Measurements from ENCODE around the gene INSL3. TPM values are rescaled to one million over a fixed set of nuclear protein-coding genes. Genes with fewer than 3 reads are reported as not detected.

INSL3 gene
- total RNA-seq, 1 donor from 2014 or later: not detected

DNA sequence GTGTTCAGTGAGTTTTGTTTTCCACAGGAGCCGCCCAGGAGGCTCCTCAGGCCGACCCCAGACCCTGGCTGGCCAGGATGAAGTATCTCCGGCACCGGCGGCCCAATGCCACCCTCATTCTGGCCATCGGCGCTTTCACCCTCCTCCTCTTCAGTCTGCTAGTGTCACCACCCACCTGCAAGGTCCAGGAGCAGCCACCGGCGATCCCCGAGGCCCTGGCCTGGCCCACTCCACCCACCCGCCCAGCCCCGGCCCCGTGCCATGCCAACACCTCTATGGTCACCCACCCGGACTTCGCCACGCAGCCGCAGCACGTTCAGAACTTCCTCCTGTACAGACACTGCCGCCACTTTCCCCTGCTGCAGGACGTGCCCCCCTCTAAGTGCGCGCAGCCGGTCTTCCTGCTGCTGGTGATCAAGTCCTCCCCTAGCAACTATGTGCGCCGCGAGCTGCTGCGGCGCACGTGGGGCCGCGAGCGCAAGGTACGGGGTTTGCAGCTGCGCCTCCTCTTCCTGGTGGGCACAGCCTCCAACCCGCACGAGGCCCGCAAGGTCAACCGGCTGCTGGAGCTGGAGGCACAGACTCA, 13.5 kb downstream of the INSL3 start:
- no peaks in the 10 kb centered on the region for H3K4me1 ChIP-seq
- no peak for TF ChIP-seq EZH2phosphoT487 (IDR thresholded peaks at IDR 0.05)
- no peak for TF ChIP-seq EZH2 (IDR thresholded peaks at IDR 0.05)
- TF ChIP-seq, protein P1, sequence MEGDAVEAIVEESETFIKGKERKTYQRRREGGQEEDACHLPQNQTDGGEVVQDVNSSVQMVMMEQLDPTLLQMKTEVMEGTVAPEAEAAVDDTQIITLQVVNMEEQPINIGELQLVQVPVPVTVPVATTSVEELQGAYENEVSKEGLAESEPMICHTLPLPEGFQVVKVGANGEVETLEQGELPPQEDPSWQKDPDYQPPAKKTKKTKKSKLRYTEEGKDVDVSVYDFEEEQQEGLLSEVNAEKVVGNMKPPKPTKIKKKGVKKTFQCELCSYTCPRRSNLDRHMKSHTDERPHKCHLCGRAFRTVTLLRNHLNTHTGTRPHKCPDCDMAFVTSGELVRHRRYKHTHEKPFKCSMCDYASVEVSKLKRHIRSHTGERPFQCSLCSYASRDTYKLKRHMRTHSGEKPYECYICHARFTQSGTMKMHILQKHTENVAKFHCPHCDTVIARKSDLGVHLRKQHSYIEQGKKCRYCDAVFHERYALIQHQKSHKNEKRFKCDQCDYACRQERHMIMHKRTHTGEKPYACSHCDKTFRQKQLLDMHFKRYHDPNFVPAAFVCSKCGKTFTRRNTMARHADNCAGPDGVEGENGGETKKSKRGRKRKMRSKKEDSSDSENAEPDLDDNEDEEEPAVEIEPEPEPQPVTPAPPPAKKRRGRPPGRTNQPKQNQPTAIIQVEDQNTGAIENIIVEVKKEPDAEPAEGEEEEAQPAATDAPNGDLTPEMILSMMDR (IDR thresholded peaks at IDR 0.05): no peak
- Mint-ChIP-seq H3K27ac (no peak overlapping the region), H3K9me3 (no peaks in the 10 kb centered on the region), H3K27me3 (ENCODE audit: insufficient read depth, low read depth) (peaks cover 15% of the 10 kb centered on the region), H3K36me3 (no peaks in the 10 kb centered on the region), H3K4me1 (no peaks in the 10 kb centered on the region), H3K4me3 (no peak overlapping the region)
- H3K27me3 ChIP-seq: no peaks in the 10 kb centered on the region
- no peak overlapping the region for H3K9ac ChIP-seq
- no peaks in the 10 kb centered on the region for H3K36me3 ChIP-seq
- H3K9me3 ChIP-seq (ENCODE audit: low read depth): no peaks in the 10 kb centered on the region
- H3K79me2 ChIP-seq (ENCODE audit: low read depth): no peaks in the 10 kb centered on the region
- no peak for DNase-seq (ENCODE audit: low spot score)
- H3K4me3 ChIP-seq: no peak overlapping the region
- H2AFZ ChIP-seq (replicated peaks): no peak overlapping the region
- H3F3A ChIP-seq (ENCODE audit: low read depth): no peaks in the 10 kb centered on the region
- H3K27ac ChIP-seq: no peak overlapping the region
- no peak overlapping the region for H3K4me2 ChIP-seq
- H4K20me1 ChIP-seq (ENCODE audit: low read depth): no peaks in the 10 kb centered on the region

DNA sequence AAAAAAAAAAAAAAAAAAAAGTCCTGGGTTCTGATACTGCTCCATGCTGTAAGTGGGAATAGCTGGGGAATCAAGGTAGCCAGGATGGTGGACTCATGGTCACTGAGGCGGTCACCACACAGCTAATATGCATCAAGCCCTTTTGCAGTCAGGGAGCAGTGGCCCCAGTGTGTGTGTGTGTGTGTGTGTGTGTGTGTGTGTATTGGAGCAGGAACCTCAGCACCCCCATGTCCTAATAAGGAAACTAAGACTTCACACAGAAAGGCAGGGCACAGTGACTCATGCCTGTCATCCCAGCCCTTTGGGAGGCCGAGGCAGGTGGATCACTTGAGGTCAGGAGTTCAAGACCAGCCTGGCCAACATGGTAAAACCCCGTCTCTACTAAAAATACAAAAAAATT, 14.4 kb downstream of the INSL3 start:
- TF ChIP-seq EZH2phosphoT487 (IDR thresholded peaks at IDR 0.05) (no peak), EZH2 (IDR thresholded peaks at IDR 0.05) (no peak)
- TF ChIP-seq, protein P1 (IDR thresholded peaks at IDR 0.05): no peak
- no peaks in the 10 kb centered on the region for H3K4me1 ChIP-seq
- no peak overlapping the region for H3K4me3 ChIP-seq
- Mint-ChIP-seq H3K27ac (no peak overlapping the region), H3K36me3 (no peaks in the 10 kb centered on the region), H3K4me1 (no peaks in the 10 kb centered on the region), H3K9me3 (no peaks in the 10 kb centered on the region), H3K4me3 (no peak overlapping the region), H3K27me3 (ENCODE audit: insufficient read depth, low read depth) (peaks cover 19% of the 10 kb centered on the region)
- no peaks in the 10 kb centered on the region for H3F3A ChIP-seq (ENCODE audit: low read depth)
- H3K36me3 ChIP-seq: no peaks in the 10 kb centered on the region
- H3K4me2 ChIP-seq: no peak overlapping the region
- H3K79me2 ChIP-seq (ENCODE audit: low read depth): no peaks in the 10 kb centered on the region
- DNase-seq (ENCODE audit: low spot score): no peak
- no peak overlapping the region for H3K9ac ChIP-seq
- H4K20me1 ChIP-seq (ENCODE audit: low read depth): no peaks in the 10 kb centered on the region
- no peak overlapping the region for H3K27ac ChIP-seq
- H3K9me3 ChIP-seq (ENCODE audit: low read depth): no peaks in the 10 kb centered on the region
- H2AFZ ChIP-seq (replicated peaks): no peak overlapping the region
- no peaks in the 10 kb centered on the region for H3K27me3 ChIP-seq

DNA sequence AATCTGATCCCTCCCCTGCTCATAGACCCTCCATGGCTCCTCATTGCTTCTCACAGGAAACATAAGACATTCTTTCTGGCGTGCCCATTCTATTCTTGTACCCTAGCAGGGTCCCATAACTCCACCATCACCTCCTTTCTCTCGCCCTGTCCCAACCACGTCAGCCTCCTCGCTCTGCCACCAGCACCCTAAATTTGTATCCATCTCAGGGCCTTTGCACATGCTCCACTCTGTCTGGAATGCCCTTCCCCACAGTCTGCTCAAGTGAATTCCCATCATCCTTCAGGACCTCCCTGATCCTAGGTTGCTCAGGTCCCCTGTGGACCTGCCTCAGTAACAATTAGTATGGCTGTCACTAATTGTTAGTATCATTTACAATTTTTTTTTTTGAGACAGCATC, 15.9 kb downstream of the INSL3 start:
- no peak overlapping the region for H2AFZ ChIP-seq (replicated peaks)
- DNase-seq (ENCODE audit: low spot score): no peak
- no peaks in the 10 kb centered on the region for H3K9me3 ChIP-seq (ENCODE audit: low read depth)
- H3K27ac ChIP-seq: no peak overlapping the region
- no peaks in the 10 kb centered on the region for H4K20me1 ChIP-seq (ENCODE audit: low read depth)
- H3K27ac Mint-ChIP-seq: no peak overlapping the region
- no peaks in the 10 kb centered on the region for H3K4me1 ChIP-seq
- H3K36me3 ChIP-seq: no peaks in the 10 kb centered on the region
- H3K4me2 ChIP-seq: no peak overlapping the region
- no peak overlapping the region for H3K9ac ChIP-seq
- H3K4me3 Mint-ChIP-seq: no peak overlapping the region
- H3K27me3 ChIP-seq: no peaks in the 10 kb centered on the region
- H3K79me2 ChIP-seq (ENCODE audit: low read depth): no peaks in the 10 kb centered on the region
- no peaks in the 10 kb centered on the region for H3F3A ChIP-seq (ENCODE audit: low read depth)
- H3K4me1 Mint-ChIP-seq: no peaks in the 10 kb centered on the region
- H3K9me3 Mint-ChIP-seq: no peaks in the 10 kb centered on the region
- H3K27me3 Mint-ChIP-seq (ENCODE audit: insufficient read depth, low read depth): peaks cover 19% of the 10 kb centered on the region
- no peak overlapping the region for H3K4me3 ChIP-seq
- H3K36me3 Mint-ChIP-seq: no peaks in the 10 kb centered on the region
- TF ChIP-seq EZH2 (IDR thresholded peaks at IDR 0.05): no peak
- TF ChIP-seq EZH2phosphoT487 (IDR thresholded peaks at IDR 0.05): no peak
- TF ChIP-seq, protein P1 (IDR thresholded peaks at IDR 0.05): no peak

All from neural progenitor cell (in vitro differentiated cells).